Hepatocyte (in vitro differentiated cells): Measurements from ENCODE around the gene MTURN. TPM values are rescaled to one million over a fixed set of nuclear protein-coding genes. Genes with fewer than 3 reads are reported as not detected.

Experiments used
- DNase-seq: peaks from one replicate; pipeline ENCODE4 v3.0.0-alpha.2; 2016; ENCODE audit warnings: low spot score
- H2AFZ ChIP-seq: fragments of 200-600 bp; sonication (generic); 2 replicates; pipeline ENCODE4 v1.6.0; 2016; ENCODE audit warnings: antibody characterized with exemption, mild to moderate bottlenecking
- H3K27ac ChIP-seq: fragments of 200-600 bp; sonication (generic); 2 replicates; pipeline ENCODE4 v1.5.1; 2016; ENCODE audit warnings: mild to moderate bottlenecking
- H3K27me3 ChIP-seq: fragments of 200-600 bp; sonication (generic); 2 replicates; pipeline ENCODE4 v1.6.1; 2016
- H3K36me3 ChIP-seq: fragments of 200-600 bp; sonication (generic); replicated peaks from 2 replicates; pipeline ENCODE4 v1.5.1; 2016; ENCODE audit warnings: low read depth; ENCODE audit not compliant: insufficient read depth
- H3K4me1 ChIP-seq: fragments of 200-600 bp; sonication (generic); 2 replicates; pipeline ENCODE4 v1.5.1; 2016; ENCODE audit warnings: mild to moderate bottlenecking, moderate library complexity; ENCODE audit not compliant: insufficient read depth
- H3K4me2 ChIP-seq: fragments of 200-600 bp; sonication (generic); 2 replicates; pipeline ENCODE4 v1.6.0; 2016
- H3K4me3 ChIP-seq: fragments of 200-600 bp; sonication (generic); 2 replicates; pipeline ENCODE4 v1.5.1; 2016; ENCODE audit warnings: mild to moderate bottlenecking
- H3K79me2 ChIP-seq: fragments of 200-600 bp; sonication (generic); 2 replicates; pipeline ENCODE4 v1.6.0; 2017; ENCODE audit warnings: mild to moderate bottlenecking
- H3K9me2 ChIP-seq: fragments of 200-600 bp; sonication (generic); replicated peaks from 2 replicates; pipeline ENCODE4 v1.6.0; 2017; ENCODE audit warnings: mild to moderate bottlenecking; ENCODE audit not compliant: insufficient read depth
- H3K9me3 ChIP-seq: fragments of 200-600 bp; sonication (generic); 2 replicates; pipeline ENCODE4 v1.5.1; 2016; ENCODE audit warnings: low read depth, mild to moderate bottlenecking
- H4K20me1 ChIP-seq: fragments of 200-600 bp; sonication (generic); 2 replicates; pipeline ENCODE4 v1.6.0; 2016; ENCODE audit warnings: mild to moderate bottlenecking; ENCODE audit not compliant: insufficient read depth, poor library complexity, severe bottlenecking
- CTCF ChIP-seq: fragments of 200-600 bp; sonication (generic); IDR thresholded peaks from 2 replicates; pipeline ENCODE4 v1.5.1; 2016; ENCODE audit warnings: antibody characterized with exemption, mild to moderate bottlenecking; ENCODE audit not compliant: poor library complexity
- EZH2 ChIP-seq: fragments of 200-600 bp; sonication (generic); IDR thresholded peaks from 2 replicates; pipeline ENCODE4 v1.6.1; 2016; ENCODE audit warnings: antibody characterized with exemption, mild to moderate bottlenecking, borderline replicate concordance
- EZH2phosphoT487 ChIP-seq: fragments of 200-600 bp; sonication (generic); IDR thresholded peaks from one replicate; pipeline ENCODE4 v1.6.1; 2018; ENCODE audit warnings: antibody characterized with exemption, mild to moderate bottlenecking, low read depth, moderate library complexity; ENCODE audit not compliant: unreplicated experiment, severe bottlenecking
- WGBS: methylation state at CpG from one replicate; pipeline ENCODE4 v1.1.6; 2016; ENCODE audit warnings: low lambda C conversion rate; ENCODE audit errors: missing lambda C conversion rate; 5-methylcytosine and 5-hydroxymethylcytosine counted together
- polyA plus RNA-seq: library from polyadenylated mRNA; unstranded; fragments of >200 nt; fragmentation: Nextera tagmentation; extraction: Ambion mirVana; gene quantifications from 2 replicates; pipeline ENCODE4 v1.2.1, GENCODE V29; 2016
- total RNA-seq: library from RNA; depleted of rRNA; stranded (reverse); fragments of >200 nt; gene quantifications from 2 replicates; pipeline ENCODE4 v1.2.3, GENCODE V29; 2014

Gene MTURN
- total and polyA plus RNA-seq, 2 experiments from 2014 or later: 4.5 to 14.5 TPM

GRCh38 chr7:30116771-30117170, 18.0 kb upstream of the MTURN start:
- no peak overlapping the region for H3K4me3 ChIP-seq
- peaks cover 1% of the 10 kb centered on the region for H3K36me3 ChIP-seq
- TF ChIP-seq EZH2 (no peak), EZH2phosphoT487 (no peak), CTCF (no peak)
- H4K20me1 ChIP-seq: no peaks in the 10 kb centered on the region
- no peak for DNase-seq
- no peaks in the 10 kb centered on the region for H3K9me3 ChIP-seq
- no peak overlapping the region for H2AFZ ChIP-seq
- 90% methylated on average over 6 of the region's 6 CpGs for WGBS
- H3K27me3 ChIP-seq: no peaks in the 10 kb centered on the region
- no peaks in the 10 kb centered on the region for H3K79me2 ChIP-seq
- no peaks in the 10 kb centered on the region for H3K9me2 ChIP-seq
- no peak overlapping the region for H3K4me2 ChIP-seq
- H3K4me1 ChIP-seq: no peaks in the 10 kb centered on the region
- no peak overlapping the region for H3K27ac ChIP-seq

DNA sequence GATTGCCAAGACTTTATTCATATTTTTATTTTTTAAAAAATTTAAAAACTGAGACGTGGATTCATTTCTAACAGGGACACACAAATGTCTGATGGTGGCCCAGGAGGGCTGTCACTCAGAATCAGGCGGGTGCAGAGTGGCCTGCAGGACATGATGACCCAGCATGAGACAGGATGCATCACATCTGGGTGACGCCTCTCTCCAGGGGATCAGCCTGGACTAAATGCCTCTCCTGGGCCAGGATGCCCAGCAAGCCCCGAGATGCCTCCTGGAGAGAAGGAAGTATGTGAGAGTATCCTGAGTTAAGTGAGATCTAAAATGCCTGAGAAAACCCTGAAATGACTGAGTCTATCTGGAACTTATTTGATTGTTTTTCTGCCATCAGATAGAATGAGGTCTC, 16.9 kb upstream of the MTURN start:
- WGBS: 94% methylated on average over 4 of the region's 4 CpGs
- H4K20me1 ChIP-seq: no peaks in the 10 kb centered on the region
- TF ChIP-seq EZH2phosphoT487 (no peak), CTCF (no peak), EZH2 (no peak)

DNA sequence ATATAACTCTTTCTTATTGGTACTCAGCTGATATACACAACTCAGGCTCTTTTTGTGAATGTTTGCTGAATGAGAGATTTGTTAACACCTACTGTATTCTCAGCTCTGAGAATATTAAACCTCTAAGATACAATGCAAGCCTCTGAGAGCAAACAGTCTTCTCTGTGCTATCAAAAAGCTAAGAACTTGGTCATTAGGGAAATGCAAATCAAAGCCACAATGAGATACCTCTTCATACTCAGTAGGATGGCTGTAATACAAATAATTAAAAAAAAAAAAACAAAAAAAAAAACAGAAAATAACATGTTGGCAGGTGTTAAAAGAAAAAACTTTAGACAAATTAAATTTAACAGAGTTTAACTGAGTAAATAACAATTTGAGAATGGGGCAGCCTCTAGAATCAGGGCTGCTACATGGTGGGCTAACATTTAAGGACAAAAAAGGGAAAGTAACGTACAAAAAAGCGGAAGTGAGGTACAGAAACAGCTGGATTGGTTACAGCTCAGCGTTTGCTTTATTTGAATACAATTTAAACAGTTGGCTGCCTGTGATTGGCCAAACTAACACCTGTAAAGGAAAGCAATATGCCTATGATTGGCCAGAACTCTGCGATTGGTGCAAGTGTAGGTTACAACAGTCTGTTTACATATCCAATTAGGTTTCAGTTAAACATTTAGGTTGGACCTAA, 14.8 kb upstream of the MTURN start:
- Histone ChIP-seq H3K79me2 (no peaks in the 10 kb centered on the region), H3K9me2 (no peaks in the 10 kb centered on the region), H3K4me3 (no peak overlapping the region), H2AFZ (no peak overlapping the region), H4K20me1 (no peaks in the 10 kb centered on the region), H3K27me3 (no peaks in the 10 kb centered on the region), H3K9me3 (no peaks in the 10 kb centered on the region), H3K4me1 (no peaks in the 10 kb centered on the region), H3K27ac (no peak overlapping the region), H3K4me2 (no peak overlapping the region), H3K36me3 (no peaks in the 10 kb centered on the region)
- TF ChIP-seq EZH2 (no peak), CTCF (no peak), EZH2phosphoT487 (no peak)
- WGBS: 94% methylated on average over 4 of the region's 4 CpGs
- no peak for DNase-seq

More for the DNA sequence above, 16.9 kb upstream of the MTURN start:
- H2AFZ ChIP-seq: no peak overlapping the region
- H3K4me3 ChIP-seq: no peak overlapping the region
- H3K9me2 ChIP-seq: no peaks in the 10 kb centered on the region
- H3K4me1 ChIP-seq: no peaks in the 10 kb centered on the region
- H3K36me3 ChIP-seq: no peaks in the 10 kb centered on the region
- no peaks in the 10 kb centered on the region for H3K27me3 ChIP-seq
- H3K79me2 ChIP-seq: no peaks in the 10 kb centered on the region
- DNase-seq: no peak
- H3K9me3 ChIP-seq: no peaks in the 10 kb centered on the region
- no peak overlapping the region for H3K27ac ChIP-seq
- H3K4me2 ChIP-seq: no peak overlapping the region
